ENCODE data around the gene MAJIN.
A peak's percentile ranks its signal among the peaks of the same experiment; 100 is the strongest.
"Not testable (repeated sequence)": the region's sequence is repeated elsewhere in the genome, so short reads cannot be mapped to it uniquely, and the experiment has no call there.

The MAJIN gene

GRCh38 chr11:64971421-64972233 is at the start of gene MAJIN:
MAJIN (minus strand) TSS chr11:64972108; CDS start chr11:64959405, 12,703 bp downstream.
- peak; percentile 80 to 84 for DNase-seq

DNA sequence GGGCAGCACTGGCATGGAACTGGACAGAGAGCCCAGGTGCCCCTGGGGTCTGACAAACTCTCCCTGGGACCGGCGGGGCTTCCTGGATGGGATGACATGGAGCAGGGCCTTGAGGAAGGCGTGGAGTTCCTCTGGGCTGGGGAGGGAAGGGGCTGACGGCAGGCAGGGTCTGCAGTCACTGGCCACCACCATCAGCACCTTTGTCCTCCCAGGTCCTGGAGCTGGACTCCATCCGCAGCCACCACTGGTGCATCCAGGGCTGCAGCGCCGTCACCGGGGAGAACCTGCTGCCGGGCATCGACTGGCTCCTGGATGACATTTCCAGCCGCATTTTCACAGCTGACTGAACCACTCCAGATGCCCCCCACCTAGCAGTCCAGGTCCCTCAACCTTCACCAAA is 49.6 kb upstream of the MAJIN start:
- no peak for DNase-seq

DNA sequence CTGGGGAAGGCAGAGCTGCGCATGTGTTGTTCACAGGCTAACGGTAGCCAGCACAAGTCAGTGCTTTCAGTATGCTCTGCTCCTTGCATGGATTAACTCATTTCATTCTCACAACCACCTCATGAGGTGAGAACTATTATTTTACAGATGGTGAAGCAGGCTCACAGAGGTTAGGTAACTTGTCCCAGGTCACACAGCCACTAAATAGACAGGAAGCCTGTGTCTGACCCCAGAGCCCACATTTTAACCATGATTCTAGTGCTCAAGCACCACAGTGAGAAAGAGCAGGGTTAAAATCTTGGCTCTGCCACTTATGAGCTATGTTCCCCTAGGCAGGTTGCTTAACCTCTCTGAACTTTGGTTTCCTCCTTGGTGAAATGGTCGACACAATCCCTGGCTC is 49.1 kb upstream of the MAJIN start:
- no peak for DNase-seq

DNA sequence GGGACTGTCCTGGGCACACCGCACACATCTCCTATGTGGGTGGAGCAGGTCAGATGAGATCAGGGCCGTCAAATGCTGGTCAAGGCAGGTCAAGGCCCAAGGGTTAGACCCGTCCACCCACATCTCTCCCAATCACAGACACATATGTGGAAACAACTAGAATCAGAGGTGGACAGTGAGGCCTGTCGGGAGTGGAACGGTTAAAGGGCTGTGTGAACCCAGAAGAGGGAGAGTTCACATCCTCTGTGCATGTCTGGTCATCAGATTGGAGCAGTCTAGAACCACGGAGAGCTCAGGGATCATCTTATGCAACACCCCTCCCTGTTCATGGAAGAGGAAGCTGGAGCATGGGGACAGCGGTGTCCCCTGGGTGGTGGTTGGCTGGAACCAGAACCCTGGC is 47.9 kb upstream of the MAJIN start:
- DNase-seq = no peak

DNA sequence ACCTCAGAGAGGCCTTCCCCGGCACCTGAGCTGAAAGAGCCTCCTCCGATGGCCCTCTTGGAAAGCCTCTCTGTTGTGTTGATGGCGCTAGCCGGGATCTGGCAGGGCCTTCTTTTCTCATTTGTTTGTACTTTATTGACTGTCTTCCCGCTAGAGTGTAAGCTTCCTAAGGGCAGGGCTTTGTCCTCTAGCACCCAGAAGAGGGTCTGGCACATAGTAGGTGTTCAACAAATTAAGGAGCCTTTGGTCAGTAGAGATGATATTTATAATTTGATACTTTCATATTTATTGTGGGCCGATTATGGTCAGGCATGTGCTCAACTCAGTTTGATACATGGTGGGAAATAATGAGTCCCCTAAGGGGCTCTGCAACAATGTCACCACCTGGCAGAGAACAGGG is 46.0 kb upstream of the MAJIN start:
- no peak for DNase-seq

GRCh38 chr11:65016705-65017104 is 44.8 kb upstream of the MAJIN start:
- no peak for DNase-seq

DNA sequence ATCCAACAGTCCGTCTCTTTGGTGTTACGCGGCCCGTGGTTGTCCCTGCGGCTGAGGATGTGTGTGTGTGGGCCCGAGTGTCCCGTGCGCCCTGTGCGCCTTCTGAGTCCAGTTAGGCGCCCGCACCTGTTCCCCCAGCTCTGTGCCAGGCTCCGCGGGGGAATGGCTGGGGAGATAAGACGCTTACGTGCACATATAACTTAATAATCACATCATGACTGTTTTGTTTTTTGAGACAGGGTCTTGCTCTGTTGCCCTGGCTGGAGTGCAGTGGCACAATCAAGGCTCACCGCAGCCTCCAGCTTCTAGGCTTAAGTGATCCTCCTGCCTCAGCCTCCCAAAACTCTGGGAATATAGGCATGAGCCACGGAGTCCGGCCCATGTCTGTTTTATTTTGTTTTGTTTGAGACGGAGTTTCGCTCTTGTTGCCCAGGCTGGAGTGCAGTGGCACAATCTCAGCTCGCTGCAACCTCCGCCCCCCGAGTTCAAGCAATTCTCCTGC is 42.9 kb upstream of the MAJIN start:
- no peak for DNase-seq

DNA sequence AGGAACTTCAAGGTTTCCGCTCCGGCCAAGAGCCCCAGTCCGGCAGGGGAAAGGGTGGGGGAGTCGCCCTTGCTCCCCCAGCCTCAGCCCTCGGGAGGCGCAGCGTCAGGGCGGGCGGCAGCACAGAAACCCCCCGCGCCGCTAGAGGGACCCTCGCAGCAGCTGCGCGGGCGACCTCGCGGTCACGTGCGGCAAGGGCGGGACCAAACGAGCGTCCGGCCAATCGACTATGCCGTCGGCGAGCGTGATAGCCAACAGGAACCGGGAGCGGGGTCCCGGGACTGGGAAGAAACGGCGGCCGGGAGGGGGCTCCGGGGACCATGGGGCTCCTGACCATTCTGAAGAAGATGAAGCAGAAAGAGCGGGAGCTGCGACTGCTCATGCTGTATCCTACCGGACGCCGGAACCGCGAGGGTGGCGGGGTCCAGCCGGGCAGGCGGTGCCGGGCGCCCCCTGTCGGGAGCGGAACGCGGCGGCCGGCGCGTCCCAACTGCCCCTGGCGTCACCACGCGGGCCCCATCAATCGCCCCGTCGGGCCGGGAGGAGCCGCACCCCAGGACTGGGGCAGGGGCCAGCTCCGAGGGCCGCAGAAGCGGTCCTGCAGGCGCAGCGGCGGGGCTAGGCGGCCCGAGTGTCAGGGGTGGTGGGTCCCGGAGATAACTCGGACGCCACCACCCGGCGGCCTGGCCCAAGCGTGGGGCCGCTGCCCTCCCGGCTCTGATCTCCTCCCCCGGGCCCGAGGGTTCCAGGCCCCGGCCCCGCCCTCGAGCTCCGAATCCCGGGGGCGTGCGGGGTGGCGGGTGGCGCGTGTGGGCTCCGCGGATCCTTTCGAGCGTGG is 42.2 kb upstream of the MAJIN start, which contains the start of gene ARL2:
ARL2 (plus strand) TSS at position 273 of the 838 bp plus-strand sequence; CDS start at position 321, 48 bp downstream.
- DNase-seq = peak; percentile 75 to 77

DNA sequence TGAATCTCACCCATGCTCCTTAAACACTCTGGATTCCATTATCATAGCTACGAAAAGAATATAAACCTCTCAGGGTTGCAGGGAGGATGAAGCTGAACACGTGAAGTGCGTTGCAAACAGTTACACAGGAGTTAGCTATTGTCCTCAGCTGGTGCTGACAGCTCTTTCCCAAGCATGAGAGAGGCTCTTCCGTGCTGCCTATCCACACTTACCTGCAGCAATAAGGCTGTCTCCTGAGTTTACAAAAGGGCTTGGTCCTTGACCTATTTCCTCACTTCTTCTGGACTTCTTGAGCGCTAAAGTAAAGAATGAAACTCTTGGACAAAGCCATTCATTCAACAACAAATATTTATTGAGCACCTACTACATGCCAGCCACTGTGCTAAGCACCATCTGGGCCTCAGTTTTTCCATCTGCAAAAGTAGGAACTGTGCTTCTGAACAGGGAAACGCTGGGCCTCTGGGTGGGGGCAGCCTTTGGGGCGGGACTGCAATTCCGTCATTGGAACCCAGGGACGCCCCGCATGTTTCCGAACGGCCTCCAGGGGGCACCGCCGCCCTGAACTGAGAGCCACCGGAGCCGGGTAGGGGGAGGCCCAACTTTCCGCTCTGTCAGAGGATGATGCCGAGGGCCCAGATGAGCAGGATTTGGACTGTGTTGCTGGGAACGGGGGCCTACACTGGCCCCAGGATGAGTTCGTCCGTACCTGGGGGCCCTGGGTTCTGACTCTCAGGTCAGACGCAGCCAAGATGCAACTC is 41.4 kb upstream of the MAJIN start:
- peak; percentile 91 for DNase-seq

DNA sequence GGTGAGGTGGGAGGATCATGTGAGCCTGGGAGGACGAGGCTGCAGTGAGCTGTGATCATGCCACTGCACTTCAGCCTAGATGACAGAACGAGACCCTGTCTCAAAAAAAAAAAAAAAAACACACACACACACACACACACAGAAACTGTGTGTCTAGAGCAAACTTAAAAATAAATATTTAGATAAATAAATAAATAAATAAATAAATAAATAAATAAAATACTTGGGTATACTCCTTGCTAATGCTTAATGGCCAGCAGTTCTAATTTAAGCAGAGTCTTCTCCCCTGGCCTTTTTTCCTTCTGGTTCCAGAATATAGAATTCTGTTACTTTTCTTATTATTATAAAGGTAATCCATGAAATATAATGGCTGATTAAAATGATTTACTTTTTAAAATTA is 37.0 kb upstream of the MAJIN start:
- no peak for DNase-seq

- DNase-seq = no peak
Measured at GRCh38 chr11:65008016-65008415, 36.1 kb upstream of the MAJIN start.

DNA sequence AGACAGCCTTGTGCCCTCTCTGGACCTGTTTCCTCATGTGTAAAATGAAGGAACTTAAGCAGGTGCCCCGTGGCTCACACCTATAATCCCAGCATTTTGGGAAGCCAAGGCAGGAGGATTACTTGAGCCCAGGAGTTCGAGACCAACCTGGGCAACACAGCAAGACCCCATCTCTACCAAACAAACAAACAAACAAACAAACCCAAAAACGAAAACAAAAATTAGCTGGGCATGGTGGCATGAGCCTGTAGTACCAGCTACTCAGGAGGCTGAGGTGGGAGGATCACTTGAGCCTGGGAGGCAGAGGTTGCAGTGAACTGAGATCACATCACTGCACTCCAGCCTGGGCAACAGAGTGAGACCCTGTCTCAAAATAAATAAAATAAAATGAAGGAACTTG is 32.1 kb upstream of the MAJIN start:
- not testable (repeated sequence) for DNase-seq

GRCh38 chr11:65003282-65003681 is 31.4 kb upstream of the MAJIN start:
- DNase-seq = no peak

GRCh38 chr11:65002706-65003105 is 30.8 kb upstream of the MAJIN start:
- DNase-seq = no peak

- DNase-seq = no peak
Measured at GRCh38 chr11:64999478-64999877, 27.6 kb upstream of the MAJIN start.

- no peak for DNase-seq
Measured at GRCh38 chr11:64998690-64999431, 27.0 kb upstream of the MAJIN start.

GRCh38 chr11:64998141-64998540 is 26.2 kb upstream of the MAJIN start:
- no peak for DNase-seq

DNA sequence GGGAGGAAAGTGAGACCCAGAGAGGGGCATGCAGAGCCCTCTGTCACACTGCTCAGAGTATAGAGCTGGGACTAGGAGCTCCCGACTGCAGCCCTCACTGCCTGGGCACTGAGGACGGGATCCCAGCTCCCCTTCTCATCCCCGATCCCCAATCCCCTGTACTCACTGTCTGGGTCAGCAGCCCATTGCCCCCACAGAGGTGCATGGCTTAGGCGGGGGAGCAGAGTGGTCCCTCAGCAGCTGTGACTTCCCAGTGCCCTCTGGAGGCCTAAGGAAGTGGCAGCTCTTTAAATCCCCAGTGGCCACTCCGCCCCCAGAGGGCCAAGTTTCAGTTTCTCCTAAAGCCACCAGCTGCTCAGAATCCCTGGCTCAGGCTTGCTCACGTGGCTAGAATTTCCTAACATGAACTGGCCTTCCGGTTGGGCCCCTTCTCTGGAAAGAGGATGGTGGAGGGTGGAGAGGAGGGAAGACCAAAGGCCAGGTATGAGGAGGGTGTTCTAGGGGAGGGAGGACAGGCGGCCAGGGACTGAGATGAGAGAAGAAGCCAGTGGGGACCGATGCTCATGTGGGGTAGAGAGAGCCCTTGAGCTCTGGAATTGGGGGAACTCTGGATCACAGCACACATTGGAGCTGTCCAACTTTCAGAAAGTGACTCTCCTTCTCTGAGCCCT is 24.9 kb upstream of the MAJIN start, which contains the start of gene BATF2:
BATF2 (minus strand) TSS at position 262 of the 671 bp plus-strand sequence; CDS start at position 205, 57 bp downstream.
- DNase-seq = no peak

GRCh38 chr11:64996327-64996709 is 24.4 kb upstream of the MAJIN start:
- no peak for DNase-seq

GRCh38 chr11:64994318-64994717 is 22.4 kb upstream of the MAJIN start:
- DNase-seq = no peak

DNA sequence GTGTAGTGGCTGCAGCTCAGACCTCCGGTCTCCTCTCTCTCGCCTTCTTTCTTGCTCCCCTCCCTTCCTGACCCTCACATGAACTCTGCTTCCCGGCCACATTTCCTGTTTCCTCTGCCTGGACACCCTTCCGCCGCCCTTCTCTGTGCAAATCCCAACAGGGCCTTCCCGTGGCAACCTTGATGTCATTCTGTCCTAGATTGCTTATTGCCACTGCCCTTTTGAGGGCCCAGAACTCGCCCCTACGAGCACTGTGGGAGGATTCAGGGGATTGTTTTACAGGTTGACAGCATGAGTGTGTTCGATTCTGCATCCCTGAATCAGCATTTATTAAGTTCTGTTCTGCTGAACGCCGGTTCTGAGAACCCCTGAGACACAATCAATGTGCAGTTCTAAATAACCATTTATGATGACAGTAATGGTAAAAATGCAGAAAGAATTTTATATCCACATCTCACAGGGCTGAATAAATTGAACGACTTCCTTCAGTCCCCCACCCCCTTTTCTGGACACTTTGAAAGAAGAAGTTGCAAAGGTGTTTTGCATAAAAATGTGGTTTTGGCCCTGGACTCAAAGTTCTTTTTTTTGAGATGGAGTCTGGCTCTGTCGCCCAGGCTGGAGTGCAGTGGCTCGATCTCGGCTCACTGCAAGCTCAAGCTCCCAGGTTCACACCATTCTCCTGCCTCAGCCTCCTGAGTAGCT is 18.5 kb upstream of the MAJIN start:
- DNase-seq = no peak

All from activated CD4-positive, alpha-beta T cell treated with anti-CD3 and anti-CD28 coated beads, Interleukin-2, amount 50 U/mL, for 4 hours (primary cell).